ENCODE results near the gene FARSA. TPM values are rescaled to one million over a fixed set of nuclear protein-coding genes. Genes with fewer than 3 reads are reported as not detected.
"Not testable (repeated sequence)": the region's sequence is repeated elsewhere in the genome, so short reads cannot be mapped to it uniquely, and the experiment has no call there.

FARSA gene
- polyA plus RNA-seq, 1 donor (not counting 4 experiments of a cell fraction or from before 2014, with no cell fraction given) = 30.9 TPM

- H3K9ac ChIP-seq (ENCODE audit: control insufficient read depth, extremely low read depth, insufficient read depth, low read length) = no peak overlapping the region
- H3K4me1 ChIP-seq (ENCODE audit: control insufficient read depth, extremely low read depth, insufficient read depth, low read length) = peaks cover 18% of the 10 kb centered on the region
- TF ChIP-seq EZH2 (IDR thresholded peaks at IDR 0.05; ENCODE audit: low read length) = no peak
- no peak for TF ChIP-seq CTCF (optimal IDR thresholded peaks at IDR 0.05 in 1 of 3, IDR thresholded peaks at IDR 0.05 in 1 of 3, conservative IDR thresholded peaks at IDR 0.05 in 1 of 3; ENCODE audit: extremely low read depth in 1 of 3, insufficient read depth in 2 of 3, low read length in 3 of 3)
- no peak overlapping the region for H3K4me3 ChIP-seq (ENCODE audit: control insufficient read depth in 2 of 3, extremely low read depth in 1 of 3, insufficient read depth in 2 of 3, low read depth in 1 of 3, low read length in 3 of 3)
- H3K27ac ChIP-seq (ENCODE audit: control insufficient read depth, insufficient read depth, low read length) = no peak overlapping the region
- no peak for FAIRE-seq
- no peak overlapping the region for H2AFZ ChIP-seq (ENCODE audit: control insufficient read depth, low read length)
- no peaks in the 10 kb centered on the region for H3K9me3 ChIP-seq (ENCODE audit: control insufficient read depth, low read depth, low read length)
- no peaks in the 10 kb centered on the region for H3K9me1 ChIP-seq (ENCODE audit: control insufficient read depth, extremely low read depth, insufficient read depth, low read length)
- no peak overlapping the region for H3K4me2 ChIP-seq (ENCODE audit: control insufficient read depth, extremely low read depth, insufficient read depth, low read depth, low read length)
- H3K36me3 ChIP-seq (ENCODE audit: control insufficient read depth in 2 of 2, extremely low read depth in 1 of 2, insufficient read depth in 2 of 2, low read length in 2 of 2) = peaks cover 1 to 4% of the 10 kb centered on the region in 2 experiments
- peaks cover 25% of the 10 kb centered on the region for H3K79me2 ChIP-seq (ENCODE audit: control insufficient read depth, insufficient read depth, low read length)
- dilution Hi-C loops (cut with MboI; ENCODE audit: extremely low pct_ligation_motif_present, low sequenced_read_pairs) = no loop called here
- no peak for DNase-seq (ENCODE audit: low read depth, low spot score)
- H4K20me1 ChIP-seq (ENCODE audit: control insufficient read depth, extremely low read depth, insufficient read depth, low read length) = no peaks in the 10 kb centered on the region
- H3K27me3 ChIP-seq (ENCODE audit: control insufficient read depth, extremely low read depth, insufficient read depth, low read length) = no peaks in the 10 kb centered on the region
Measured at GRCh38 chr19:12959481-12959880, 26.0 kb upstream of the FARSA start.

GRCh38 chr19:12957389-12957952 lies 24.0 kb upstream of the FARSA start:
- H4K20me1 ChIP-seq (ENCODE audit: control insufficient read depth, extremely low read depth, insufficient read depth, low read length); FAIRE-seq; DNase-seq (ENCODE audit: low read depth, low spot score); H3K9me3 ChIP-seq (ENCODE audit: control insufficient read depth, low read depth, low read length); H3K27me3 ChIP-seq (ENCODE audit: control insufficient read depth, extremely low read depth, insufficient read depth, low read length); dilution Hi-C loops (cut with MboI; ENCODE audit: extremely low pct_ligation_motif_present, low sequenced_read_pairs); H3K9me1 ChIP-seq (ENCODE audit: control insufficient read depth, extremely low read depth, insufficient read depth, low read length): not testable (repeated sequence)
- peak overlapping the region; percentile 80 for H3K27ac ChIP-seq (ENCODE audit: control insufficient read depth, insufficient read depth, low read length)
- H3K79me2 ChIP-seq (ENCODE audit: control insufficient read depth, insufficient read depth, low read length) = peaks cover 37% of the 10 kb centered on the region
- H2AFZ ChIP-seq (ENCODE audit: control insufficient read depth, low read length) = peak overlapping the region; percentile 88
- peak overlapping the region; percentile 41 for H3K4me2 ChIP-seq (ENCODE audit: control insufficient read depth, extremely low read depth, insufficient read depth, low read depth, low read length)
- H3K4me1 ChIP-seq (ENCODE audit: control insufficient read depth, extremely low read depth, insufficient read depth, low read length) = peaks cover 26% of the 10 kb centered on the region
- H3K9ac ChIP-seq (ENCODE audit: control insufficient read depth, extremely low read depth, insufficient read depth, low read length) = peak overlapping the region; percentile 90
- peaks cover 9 to 14% of the 10 kb centered on the region in 2 experiments for H3K36me3 ChIP-seq (ENCODE audit: control insufficient read depth in 2 of 2, extremely low read depth in 1 of 2, insufficient read depth in 2 of 2, low read length in 2 of 2)
- peak overlapping the region; percentile 84 to 92 (median 89) for H3K4me3 ChIP-seq (ENCODE audit: control insufficient read depth in 2 of 3, extremely low read depth in 1 of 3, insufficient read depth in 2 of 3, low read depth in 1 of 3, low read length in 3 of 3)
